OCI-LY3 (cell line): ENCODE results near the gene LDHAL6A.

ENCODE experiments used
- CTCF ChIP-seq: fragments of 200-600, 300-600 bp; sonication (generic); IDR thresholded peaks from 2 replicates; pipeline ENCODE4 v1.5.1; 2014; ENCODE audit warnings: antibody characterized with exemption, low read length, low read depth
- EZH2phosphoT487 ChIP-seq: fragments of 200-600 bp; shearing (Covaris generic); IDR thresholded peaks from 2 replicates; pipeline ENCODE4 v1.6.1; 2018; ENCODE audit warnings: antibody characterized with exemption, mixed run types, low read depth

GRCh38 chr11:18490319-18490718 lies 34.7 kb downstream of the LDHAL6A start:
- TF ChIP-seq CTCF = no peak
- no peak for TF ChIP-seq EZH2phosphoT487
